ENCODE results near the gene REEP3. TPM values are rescaled to one million over a fixed set of nuclear protein-coding genes. Genes with fewer than 3 reads are reported as not detected.

The REEP3 gene
- total and polyA plus RNA-seq, 12 donors = 9.9 to 27.7 (median 17.2) TPM

GRCh38 chr10:63585041-63585440 lies 63.8 kb downstream of the REEP3 start:
- no peak for ATAC-seq
- H3K27me3 ChIP-seq = no peaks in the 10 kb centered on the region
- H3K4me3 ChIP-seq = no peak overlapping the region
- no peak overlapping the region for H3K27ac ChIP-seq
- no peak for DNase-seq
- intact Hi-C loops (cut with DNase I) = no loop called here
- TF ChIP-seq, protein P1, sequence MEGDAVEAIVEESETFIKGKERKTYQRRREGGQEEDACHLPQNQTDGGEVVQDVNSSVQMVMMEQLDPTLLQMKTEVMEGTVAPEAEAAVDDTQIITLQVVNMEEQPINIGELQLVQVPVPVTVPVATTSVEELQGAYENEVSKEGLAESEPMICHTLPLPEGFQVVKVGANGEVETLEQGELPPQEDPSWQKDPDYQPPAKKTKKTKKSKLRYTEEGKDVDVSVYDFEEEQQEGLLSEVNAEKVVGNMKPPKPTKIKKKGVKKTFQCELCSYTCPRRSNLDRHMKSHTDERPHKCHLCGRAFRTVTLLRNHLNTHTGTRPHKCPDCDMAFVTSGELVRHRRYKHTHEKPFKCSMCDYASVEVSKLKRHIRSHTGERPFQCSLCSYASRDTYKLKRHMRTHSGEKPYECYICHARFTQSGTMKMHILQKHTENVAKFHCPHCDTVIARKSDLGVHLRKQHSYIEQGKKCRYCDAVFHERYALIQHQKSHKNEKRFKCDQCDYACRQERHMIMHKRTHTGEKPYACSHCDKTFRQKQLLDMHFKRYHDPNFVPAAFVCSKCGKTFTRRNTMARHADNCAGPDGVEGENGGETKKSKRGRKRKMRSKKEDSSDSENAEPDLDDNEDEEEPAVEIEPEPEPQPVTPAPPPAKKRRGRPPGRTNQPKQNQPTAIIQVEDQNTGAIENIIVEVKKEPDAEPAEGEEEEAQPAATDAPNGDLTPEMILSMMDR (IDR thresholded peaks at IDR 0.05) = no peak
- peaks cover 0 to 55% (median 26%) of the 10 kb centered on the region in 9 donors for H3K4me1 ChIP-seq
- 88 to 90% methylated on average over 1 of the region's 1 CpG for WGBS, 2 donors
- H3K36me3 ChIP-seq = no peaks in the 10 kb centered on the region
- H3K9me3 ChIP-seq = no peaks in the 10 kb centered on the region

GRCh38 chr10:63586043-63586442 lies 64.8 kb downstream of the REEP3 start:
- Histone ChIP-seq H3K27ac (no peak overlapping the region), H3K4me1 (peaks cover 0 to 55% (median 23%) of the 10 kb centered on the region in 9 donors), H3K9me3 (no peaks in the 10 kb centered on the region), H3K4me3 (no peak overlapping the region), H3K27me3 (no peaks in the 10 kb centered on the region), H3K36me3 (no peaks in the 10 kb centered on the region)
- DNase-seq = no peak
- TF ChIP-seq, protein P1 (IDR thresholded peaks at IDR 0.05) = no peak
- no peak for ATAC-seq
- 82 to 86% methylated on average over 2 of the region's 2 CpGs for WGBS, 2 donors
- intact Hi-C loops (cut with DNase I) = no loop called here

- ATAC-seq (no peak), DNase-seq (no peak)
- intact Hi-C loops (cut with DNase I) = no loop called here
- TF ChIP-seq, protein P1 (IDR thresholded peaks at IDR 0.05) = no peak
- Histone ChIP-seq H3K4me3 (no peak overlapping the region), H3K9me3 (no peaks in the 10 kb centered on the region), H3K27ac (no peak overlapping the region), H3K4me1 (peaks cover 0 to 49% (median 22%) of the 10 kb centered on the region in 9 donors), H3K27me3 (no peaks in the 10 kb centered on the region), H3K36me3 (no peaks in the 10 kb centered on the region)
- WGBS, 2 donors = 96 to 98% methylated on average over 4 of the region's 4 CpGs
Observed at GRCh38 chr10:63587191-63587590, 66.0 kb downstream of the REEP3 start.

GRCh38 chr10:63588436-63589167 lies 67.4 kb downstream of the REEP3 start:
- Histone ChIP-seq H3K4me3 (no peak overlapping the region), H3K9me3 (no peaks in the 10 kb centered on the region), H3K27ac (no peak overlapping the region), H3K27me3 (no peaks in the 10 kb centered on the region), H3K36me3 (no peaks in the 10 kb centered on the region), H3K4me1 (peaks cover 0 to 46% (median 19%) of the 10 kb centered on the region in 9 donors)
- ATAC-seq (no peak), DNase-seq (no peak)
- 41 to 62% methylated on average over 4 of the region's 4 CpGs for whole genome bisulfite sequencing, 2 donors
- intact Hi-C loops (cut with DNase I) = no loop called here
- TF ChIP-seq, protein P1 (IDR thresholded peaks at IDR 0.05) = no peak
